ENCODE results near the gene THRAP3. TPM values are rescaled to one million over a fixed set of nuclear protein-coding genes. Genes with fewer than 3 reads are reported as not detected.

Gene THRAP3
- polyA plus RNA-seq, 1 of the 3 experiments (the other 2 are of a cell fraction) = 33.7 TPM

DNA sequence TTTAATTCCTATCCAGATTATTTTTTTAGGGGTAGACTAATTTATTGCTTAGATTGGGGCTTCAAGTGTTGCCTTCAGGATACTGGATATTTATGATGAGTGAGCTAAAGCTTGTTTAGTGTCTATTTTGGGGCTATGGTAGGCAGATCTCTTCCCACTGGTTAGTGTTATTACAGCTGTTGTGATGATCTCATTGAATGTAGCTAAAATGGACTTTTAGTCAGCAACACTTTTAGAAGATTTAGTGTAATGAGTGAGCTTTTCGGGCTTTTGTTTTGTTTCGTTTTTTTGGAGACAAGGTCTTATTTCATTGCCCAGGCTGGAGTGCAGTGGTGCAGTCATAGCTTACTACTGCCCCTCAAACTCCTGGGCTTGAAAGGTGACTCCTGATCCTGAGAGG, 14.2 kb downstream of the THRAP3 start:
- 84% methylated on average over 2 of the region's 2 CpGs for WGBS (ENCODE audit: low lambda C conversion rate)
- H3K27ac ChIP-seq (ENCODE audit: low read depth in 2 of 2, low read length in 1 of 2) = peak overlapping the region in 1 of 2 experiments; percentile 33; a peak in 2 of 4 replicates
- POLR2A ChIA-PET = interaction anchor here (0.7 to 1.2 kb wide), 3 partner anchors 23 to 143 kb away, joined by 3 to 4 read pairs (median 3); no protein-coding TSS in a partner anchor

More for the DNA sequence above, 14.2 kb downstream of the THRAP3 start:
- H3K36me3 ChIP-seq (replicated peaks in 1 of 2; ENCODE audit: control insufficient read depth in 1 of 2, insufficient read depth in 2 of 2, low read length in 1 of 2) = peaks cover 0 to 44% of the 10 kb centered on the region in 2 experiments
- no peaks in the 10 kb centered on the region for H3K4me1 ChIP-seq (ENCODE audit: control insufficient read depth in 1 of 2, insufficient read depth in 2 of 2, low read depth in 1 of 2, low read length in 1 of 2)
- H4K20me1 ChIP-seq (ENCODE audit: insufficient read depth) = peaks cover 94% of the 10 kb centered on the region
- no peak overlapping the region for H3K4me2 ChIP-seq
- H3K9ac ChIP-seq = no peak overlapping the region
- no peak overlapping the region for H3K4me3 ChIP-seq (ENCODE audit: low read depth in 2 of 2, low read length in 1 of 2)
- CTCF ChIA-PET = interaction anchor here (0.8 to 2.9 kb wide), 3 partner anchors 15 to 50 kb away, joined by 4 to 12 read pairs (median 5); partner anchors contain the start of gene THRAP3
- H3K9me3 ChIP-seq = no peaks in the 10 kb centered on the region
- H2AFZ ChIP-seq (ENCODE audit: low read depth) = no peak overlapping the region
- H3K79me2 ChIP-seq (ENCODE audit: insufficient read depth) = peaks cover 100% of the 10 kb centered on the region
- H3K9me2 ChIP-seq = no peaks in the 10 kb centered on the region
- H3K27me3 ChIP-seq (ENCODE audit: insufficient read depth) = no peaks in the 10 kb centered on the region
- peaks cover 45% of the 10 kb centered on the region for H3F3A ChIP-seq (replicated peaks; ENCODE audit: insufficient read depth)
- TF ChIP-seq, protein P1, sequence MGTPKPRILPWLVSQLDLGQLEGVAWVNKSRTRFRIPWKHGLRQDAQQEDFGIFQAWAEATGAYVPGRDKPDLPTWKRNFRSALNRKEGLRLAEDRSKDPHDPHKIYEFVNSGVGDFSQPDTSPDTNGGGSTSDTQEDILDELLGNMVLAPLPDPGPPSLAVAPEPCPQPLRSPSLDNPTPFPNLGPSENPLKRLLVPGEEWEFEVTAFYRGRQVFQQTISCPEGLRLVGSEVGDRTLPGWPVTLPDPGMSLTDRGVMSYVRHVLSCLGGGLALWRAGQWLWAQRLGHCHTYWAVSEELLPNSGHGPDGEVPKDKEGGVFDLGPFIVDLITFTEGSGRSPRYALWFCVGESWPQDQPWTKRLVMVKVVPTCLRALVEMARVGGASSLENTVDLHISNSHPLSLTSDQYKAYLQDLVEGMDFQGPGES (IDR thresholded peaks at IDR 0.05; ENCODE audit: low read depth, low read length) = no peak
- no peak for TF ChIP-seq MAX (IDR thresholded peaks at IDR 0.05; ENCODE audit: low read depth)
- no peak for TF ChIP-seq USF1 (IDR thresholded peaks at IDR 0.05; ENCODE audit: borderline replicate concordance, low read depth)
- no peak for TF ChIP-seq GATA2 (CRISPR knock-in tag; IDR thresholded peaks at IDR 0.05)
- TF ChIP-seq NFIC (IDR thresholded peaks at IDR 0.05; ENCODE audit: borderline replicate concordance) = no peak
- no peak for TF ChIP-seq NRF1 (IDR thresholded peaks at IDR 0.05; ENCODE audit: low read depth, low read length)
- TF ChIP-seq TEAD4 (IDR thresholded peaks at IDR 0.05; ENCODE audit: borderline replicate concordance, insufficient read depth) = no peak
- no peak for TF ChIP-seq YY1 (IDR thresholded peaks at IDR 0.05; ENCODE audit: low read depth)
- no peak for TF ChIP-seq JUND (IDR thresholded peaks at IDR 0.05)
- no peak for TF ChIP-seq RCOR1 (IDR thresholded peaks at IDR 0.05; ENCODE audit: low read length)
- no peak for TF ChIP-seq CTCF (IDR thresholded peaks at IDR 0.05)
- DNase-seq = no peak
